ENCODE results near the gene PROK1.

DNA sequence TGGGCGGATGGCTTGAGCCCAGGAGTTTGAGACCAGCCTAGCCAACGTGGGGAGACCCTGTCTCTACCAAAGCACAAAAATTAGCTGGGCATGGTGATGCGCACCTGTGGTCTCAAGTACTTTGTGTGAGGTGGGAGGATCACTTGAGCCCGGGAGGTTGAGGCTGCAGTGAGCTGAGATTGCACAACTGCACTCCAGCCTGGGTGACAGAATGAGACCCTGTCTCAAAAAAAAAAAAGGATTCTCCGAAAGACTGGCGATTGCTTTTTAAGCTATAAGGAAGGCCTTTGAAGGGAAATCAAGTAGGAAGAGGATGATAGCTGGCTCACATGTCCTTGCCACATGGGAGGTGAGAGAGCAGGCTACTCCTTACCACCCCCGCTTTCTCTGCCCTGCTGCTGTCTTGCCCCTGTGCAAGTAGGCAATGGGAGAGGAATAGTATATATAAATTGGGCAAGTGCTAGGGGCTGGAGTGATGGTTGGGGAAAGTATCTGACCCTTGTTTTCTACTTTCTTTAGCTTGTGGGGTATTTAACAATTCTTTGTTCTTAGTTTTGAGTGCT lies 39.7 kb upstream of the PROK1 start:
- TF ChIP-seq POLR2AphosphoS5 (IDR thresholded peaks at IDR 0.05) (no peak), POLR2A (IDR thresholded peaks at IDR 0.05) (no peak)
- TF ChIP-seq, protein P1, sequence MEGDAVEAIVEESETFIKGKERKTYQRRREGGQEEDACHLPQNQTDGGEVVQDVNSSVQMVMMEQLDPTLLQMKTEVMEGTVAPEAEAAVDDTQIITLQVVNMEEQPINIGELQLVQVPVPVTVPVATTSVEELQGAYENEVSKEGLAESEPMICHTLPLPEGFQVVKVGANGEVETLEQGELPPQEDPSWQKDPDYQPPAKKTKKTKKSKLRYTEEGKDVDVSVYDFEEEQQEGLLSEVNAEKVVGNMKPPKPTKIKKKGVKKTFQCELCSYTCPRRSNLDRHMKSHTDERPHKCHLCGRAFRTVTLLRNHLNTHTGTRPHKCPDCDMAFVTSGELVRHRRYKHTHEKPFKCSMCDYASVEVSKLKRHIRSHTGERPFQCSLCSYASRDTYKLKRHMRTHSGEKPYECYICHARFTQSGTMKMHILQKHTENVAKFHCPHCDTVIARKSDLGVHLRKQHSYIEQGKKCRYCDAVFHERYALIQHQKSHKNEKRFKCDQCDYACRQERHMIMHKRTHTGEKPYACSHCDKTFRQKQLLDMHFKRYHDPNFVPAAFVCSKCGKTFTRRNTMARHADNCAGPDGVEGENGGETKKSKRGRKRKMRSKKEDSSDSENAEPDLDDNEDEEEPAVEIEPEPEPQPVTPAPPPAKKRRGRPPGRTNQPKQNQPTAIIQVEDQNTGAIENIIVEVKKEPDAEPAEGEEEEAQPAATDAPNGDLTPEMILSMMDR (IDR thresholded peaks at IDR 0.05) = no peak

Measured in prostate gland (tissue), 2 donors.